BE2C (cell line): ENCODE data around the gene MEX3D.
"Not testable (repeated sequence)": the region's sequence is repeated elsewhere in the genome, so short reads cannot be mapped to it uniquely, and the experiment has no call there.

ENCODE experiments used
- DNase-seq: peaks from one replicate; pipeline ENCODE4 v3.0.0-alpha.2; 2020
- H3K27me3 ChIP-seq: fragments of 250-450 bp; sonication (Bioruptor Pico); 2 replicates; pipeline ENCODE4 v1.5.1; 2020; ENCODE audit warnings: mild to moderate bottlenecking
- H3K36me3 ChIP-seq: fragments of 250-450 bp; sonication (Bioruptor Pico); 2 replicates; pipeline ENCODE4 v1.5.1; 2020; ENCODE audit warnings: mild to moderate bottlenecking
- H3K4me1 ChIP-seq: fragments of 250-450 bp; sonication (Bioruptor Pico); 2 replicates; pipeline ENCODE4 v1.5.1; 2020
- H3K4me3 ChIP-seq: 2 replicates; pipeline ENCODE4 v1.5.1; 2011; ENCODE audit warnings: low read depth, low read length
- H3K9me3 ChIP-seq: fragments of 250-450 bp; sonication (Bioruptor Pico); 2 replicates; pipeline ENCODE4 v1.5.1; 2020
- TF ChIP-seq, protein P1 (sequence below): IDR thresholded peaks from 2 replicates; pipeline ENCODE4 v1.5.1; 2012; ENCODE audit warnings: mild to moderate bottlenecking, low read depth, low read length

Gene MEX3D

DNA sequence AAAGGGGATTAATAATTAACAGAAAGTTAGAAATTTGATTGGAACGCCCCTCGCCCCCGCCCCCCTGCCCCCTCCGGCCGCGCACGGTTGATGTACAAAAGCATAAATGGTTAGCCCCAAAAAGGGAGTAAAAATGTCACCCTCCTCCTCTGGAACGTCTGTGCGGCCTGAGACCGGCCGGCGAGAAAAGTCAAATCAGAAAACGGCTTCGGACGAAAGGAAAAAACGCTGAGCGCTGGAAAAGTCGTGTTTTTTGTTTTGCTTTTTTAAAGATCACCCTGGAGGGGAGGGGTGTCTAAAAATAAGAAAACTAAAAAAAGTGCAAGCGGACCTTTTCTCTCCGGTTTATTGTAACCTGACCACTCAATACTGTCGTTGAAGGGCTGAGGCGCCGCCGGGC lies 13.2 kb downstream of the MEX3D start:
- Histone ChIP-seq H3K4me1 (no peaks in the 10 kb centered on the region), H3K27me3 (no peaks in the 10 kb centered on the region), H3K36me3 (peaks cover 14% of the 10 kb centered on the region), H3K4me3 (no peak overlapping the region), H3K9me3 (no peaks in the 10 kb centered on the region)
- TF ChIP-seq, protein P1, sequence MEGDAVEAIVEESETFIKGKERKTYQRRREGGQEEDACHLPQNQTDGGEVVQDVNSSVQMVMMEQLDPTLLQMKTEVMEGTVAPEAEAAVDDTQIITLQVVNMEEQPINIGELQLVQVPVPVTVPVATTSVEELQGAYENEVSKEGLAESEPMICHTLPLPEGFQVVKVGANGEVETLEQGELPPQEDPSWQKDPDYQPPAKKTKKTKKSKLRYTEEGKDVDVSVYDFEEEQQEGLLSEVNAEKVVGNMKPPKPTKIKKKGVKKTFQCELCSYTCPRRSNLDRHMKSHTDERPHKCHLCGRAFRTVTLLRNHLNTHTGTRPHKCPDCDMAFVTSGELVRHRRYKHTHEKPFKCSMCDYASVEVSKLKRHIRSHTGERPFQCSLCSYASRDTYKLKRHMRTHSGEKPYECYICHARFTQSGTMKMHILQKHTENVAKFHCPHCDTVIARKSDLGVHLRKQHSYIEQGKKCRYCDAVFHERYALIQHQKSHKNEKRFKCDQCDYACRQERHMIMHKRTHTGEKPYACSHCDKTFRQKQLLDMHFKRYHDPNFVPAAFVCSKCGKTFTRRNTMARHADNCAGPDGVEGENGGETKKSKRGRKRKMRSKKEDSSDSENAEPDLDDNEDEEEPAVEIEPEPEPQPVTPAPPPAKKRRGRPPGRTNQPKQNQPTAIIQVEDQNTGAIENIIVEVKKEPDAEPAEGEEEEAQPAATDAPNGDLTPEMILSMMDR = no peak
- no peak for DNase-seq

DNA sequence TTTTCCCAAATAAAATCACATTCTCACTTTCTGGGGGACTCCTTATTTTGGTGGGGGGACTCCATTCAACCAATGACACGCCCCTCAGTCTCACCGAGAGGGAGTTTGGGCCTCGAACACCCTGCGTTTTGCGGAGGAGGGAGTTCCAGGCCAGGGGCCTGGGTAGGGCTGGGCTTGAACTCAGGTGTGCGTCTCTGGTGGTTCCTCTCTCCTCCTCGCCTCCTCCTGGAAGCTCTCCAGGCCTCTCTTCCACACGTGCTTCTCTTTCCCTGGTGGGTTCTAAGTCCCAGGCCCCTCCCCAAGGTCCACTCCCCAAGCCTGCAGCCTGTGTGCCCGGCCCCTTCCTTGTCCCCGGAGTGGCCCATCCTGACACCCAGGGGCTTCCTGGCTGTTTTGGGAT lies 14.7 kb downstream of the MEX3D start:
- no peak for DNase-seq
- Histone ChIP-seq H3K4me1 (no peaks in the 10 kb centered on the region), H3K36me3 (peaks cover 14% of the 10 kb centered on the region), H3K27me3 (no peaks in the 10 kb centered on the region), H3K4me3 (no peak overlapping the region), H3K9me3 (no peaks in the 10 kb centered on the region)
- TF ChIP-seq, protein P1 = no peak

DNA sequence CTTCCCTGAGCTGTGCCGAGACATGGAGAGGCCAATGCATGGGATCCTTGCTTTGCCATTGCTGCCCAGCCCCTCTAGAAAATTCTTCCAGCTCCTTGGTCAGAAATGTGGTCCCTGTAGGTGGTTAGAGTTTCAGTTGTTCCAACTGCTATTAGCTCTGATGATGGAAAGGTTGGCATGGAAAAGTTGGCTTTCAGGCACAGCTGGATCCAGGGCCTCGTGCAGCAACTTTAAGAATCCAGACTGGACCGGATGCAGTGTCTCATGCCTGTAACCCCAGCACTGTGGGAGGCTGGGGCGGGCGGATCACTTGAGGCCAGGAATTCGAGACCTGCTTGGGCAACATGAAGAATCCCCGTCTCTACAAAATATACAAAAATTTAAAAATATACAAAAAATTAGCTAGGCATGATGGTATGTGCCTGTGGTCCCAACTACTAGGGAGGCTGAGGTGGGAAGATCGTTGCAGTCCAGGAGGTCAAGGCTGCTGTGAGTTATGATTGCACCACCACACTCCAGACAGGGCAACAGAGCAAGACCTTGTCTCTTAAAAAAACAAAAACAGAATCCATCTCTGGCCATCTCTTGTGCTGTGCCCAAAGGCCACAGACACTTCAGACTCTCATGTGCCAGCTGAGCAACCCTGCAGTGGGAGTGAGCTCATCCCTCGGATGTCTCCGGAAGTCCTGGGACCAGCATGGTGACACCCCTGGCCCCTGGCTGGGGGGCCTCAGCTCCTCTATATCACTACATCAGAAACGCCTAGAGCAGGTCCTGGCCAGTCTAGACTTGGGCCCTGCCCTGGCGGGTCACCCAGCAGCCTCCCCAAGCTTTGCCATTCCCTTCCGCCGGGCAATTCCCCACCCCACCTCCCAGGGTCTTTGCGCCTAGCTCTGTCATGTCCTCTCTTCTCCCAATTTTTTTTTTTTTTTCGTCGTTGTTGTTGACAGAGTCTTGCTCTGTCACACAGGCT lies 16.8 kb downstream of the MEX3D start:
- H3K9me3 ChIP-seq = no peaks in the 10 kb centered on the region
- no peaks in the 10 kb centered on the region for H3K27me3 ChIP-seq
- no peak for DNase-seq
- TF ChIP-seq, protein P1 = no peak
- peaks cover 6% of the 10 kb centered on the region for H3K36me3 ChIP-seq
- no peak overlapping the region for H3K4me3 ChIP-seq
- no peaks in the 10 kb centered on the region for H3K4me1 ChIP-seq

DNA sequence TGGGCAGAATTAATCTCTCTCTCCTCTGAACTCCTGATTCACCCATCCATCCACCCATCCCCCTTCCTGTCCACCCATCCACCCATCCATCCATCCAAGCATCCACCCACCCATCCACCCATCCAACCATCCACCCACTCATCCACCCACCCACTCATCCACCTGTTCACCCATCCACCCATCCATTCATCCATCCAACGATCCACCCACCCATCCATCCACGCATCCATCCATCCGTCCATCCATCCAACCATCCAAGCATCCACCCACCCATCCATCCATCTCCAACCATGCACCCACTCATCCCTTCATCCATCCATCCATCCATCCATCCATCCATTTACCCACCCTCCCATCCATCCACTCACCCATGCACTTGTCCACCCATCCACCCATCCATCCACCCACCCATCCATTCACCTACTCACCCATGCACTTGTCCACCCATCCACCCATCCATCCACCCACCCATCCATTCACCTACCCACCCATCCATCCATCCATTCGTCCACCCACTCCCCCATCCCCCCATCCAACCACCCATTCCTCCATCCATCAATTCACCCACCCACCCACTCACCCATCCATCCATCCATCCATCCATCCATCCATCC lies 18.7 kb downstream of the MEX3D start:
- no peak overlapping the region for H3K4me3 ChIP-seq
- TF ChIP-seq, protein P1 = no peak
- H3K9me3 ChIP-seq = no peaks in the 10 kb centered on the region
- DNase-seq = no peak
- H3K36me3 ChIP-seq = peaks cover 5% of the 10 kb centered on the region; the same call in 1 of the 2 replicates
- H3K4me1 ChIP-seq = no peaks in the 10 kb centered on the region
- peaks cover 7% of the 10 kb centered on the region for H3K27me3 ChIP-seq

DNA sequence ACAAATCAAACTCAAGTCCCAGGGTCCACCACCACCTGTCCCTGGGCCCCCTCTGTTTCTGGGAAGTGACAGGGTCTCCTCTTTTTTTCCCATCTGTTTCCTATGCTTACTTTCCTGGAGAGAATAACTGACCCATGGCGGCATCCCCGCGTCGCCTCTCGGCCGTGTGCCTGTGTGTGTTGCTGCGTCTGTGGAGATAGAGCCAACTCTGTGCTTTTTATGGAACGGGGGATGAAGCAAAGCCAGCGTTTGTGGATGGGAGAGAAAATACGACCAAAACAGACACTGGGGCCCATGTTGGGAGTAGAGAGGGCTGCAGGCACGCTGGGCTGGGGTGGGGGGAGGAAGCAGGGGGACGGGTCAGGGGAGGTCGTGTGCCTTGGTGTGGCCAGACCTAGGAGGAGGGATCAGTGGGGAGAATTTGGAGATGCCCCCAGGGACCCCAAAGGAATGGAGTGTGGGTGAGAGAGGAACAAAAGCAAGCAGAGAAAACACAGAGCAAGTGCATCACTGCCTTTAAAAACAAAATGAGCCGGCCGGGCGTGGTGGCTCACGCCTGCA lies 27.7 kb downstream of the MEX3D start:
- TF ChIP-seq, protein P1 = no peak
- H3K27me3 ChIP-seq = peaks cover 31% of the 10 kb centered on the region
- no peaks in the 10 kb centered on the region for H3K9me3 ChIP-seq
- no peaks in the 10 kb centered on the region for H3K4me1 ChIP-seq
- no peaks in the 10 kb centered on the region for H3K36me3 ChIP-seq
- no peak overlapping the region for H3K4me3 ChIP-seq
- DNase-seq = no peak

- not testable (repeated sequence) for H3K9me3 ChIP-seq, DNase-seq
- H3K27me3 ChIP-seq = peaks cover 32% of the 10 kb centered on the region
Measured at GRCh38 chr19:1539749-1540148, 28.4 kb downstream of the MEX3D start.

More at GRCh38 chr19:1539749-1540148, 28.4 kb downstream of the MEX3D start:
- not testable (repeated sequence) for H3K4me3 ChIP-seq, H3K4me1 ChIP-seq, H3K36me3 ChIP-seq
